ENCODE measurements around the gene UBE2J1. TPM values are rescaled to one million over a fixed set of nuclear protein-coding genes. Genes with fewer than 3 reads are reported as not detected.

Gene UBE2J1
- total RNA-seq, 1 donor: 50.9 TPM

- no peak overlapping the region for H3K4me3 ChIP-seq (ENCODE audit: low read depth, low read length)
- no peak for TF ChIP-seq CTCF (IDR thresholded peaks at IDR 0.05; ENCODE audit: insufficient read depth, low read length)
- DNase-seq (ENCODE audit: low read depth): no peak
Observed at GRCh38 chr6:89291256-89291819, 61.2 kb downstream of the UBE2J1 start.

GRCh38 chr6:89290401-89291155, 61.9 kb downstream of the UBE2J1 start:
- TF ChIP-seq CTCF (IDR thresholded peaks at IDR 0.05; ENCODE audit: insufficient read depth, low read length): no peak
- no peak for DNase-seq (ENCODE audit: low read depth)
- no peak overlapping the region for H3K4me3 ChIP-seq (ENCODE audit: low read depth, low read length)

- H3K4me3 ChIP-seq (ENCODE audit: low read depth, low read length): no peak overlapping the region
- no peak for DNase-seq (ENCODE audit: low read depth)
- no peak for TF ChIP-seq CTCF (IDR thresholded peaks at IDR 0.05; ENCODE audit: insufficient read depth, low read length)
Observed at GRCh38 chr6:89289710-89290109, 62.8 kb downstream of the UBE2J1 start.

GRCh38 chr6:89287351-89288028, 65.0 kb downstream of the UBE2J1 start:
- no peak for DNase-seq (ENCODE audit: low read depth)
- H3K4me3 ChIP-seq (ENCODE audit: low read depth, low read length): no peak overlapping the region
- no peak for TF ChIP-seq CTCF (IDR thresholded peaks at IDR 0.05; ENCODE audit: insufficient read depth, low read length)

- DNase-seq (ENCODE audit: low read depth): no peak
- no peak for TF ChIP-seq CTCF (IDR thresholded peaks at IDR 0.05; ENCODE audit: insufficient read depth, low read length)
- H3K4me3 ChIP-seq (ENCODE audit: low read depth, low read length): no peak overlapping the region
Observed at GRCh38 chr6:89286516-89286915, 66.0 kb downstream of the UBE2J1 start.

- no peak for TF ChIP-seq CTCF (IDR thresholded peaks at IDR 0.05; ENCODE audit: insufficient read depth, low read length)
- H3K4me3 ChIP-seq (ENCODE audit: low read depth, low read length): no peak overlapping the region
- DNase-seq (ENCODE audit: low read depth): no peak
Observed at GRCh38 chr6:89284963-89285735, 67.4 kb downstream of the UBE2J1 start.

All from fibroblast of the aortic adventitia (primary cell).